Endothelial cell of umbilical vein (primary cell): Measurements from ENCODE around the gene CCNT1. TPM values are rescaled to one million over a fixed set of nuclear protein-coding genes. Genes with fewer than 3 reads are reported as not detected.

Experiments
- BruUV-seq: library from RNA; stranded (reverse); fragments of 400-500 nt; replicated peaks from 2 replicates; lab custom pipeline; 2021; lab: Mats Ljungman, UMichigan
- CTCF ChIA-PET: fragments of 300-600, 350-600 bp; sonication (Branson Sonifier 250); formaldehyde crosslinking; loops from one replicate; lab custom pipeline; 2021; ENCODE audit warnings: antibody characterized with exemption, inconsistent platforms; lab: Charles Lee
- POLR2A ChIA-PET: fragments of 300-600, 350-600 bp; sonication (Branson Sonifier 250); formaldehyde crosslinking; loops from one replicate; lab custom pipeline; 2021; ENCODE audit warnings: antibody characterized with exemption, inconsistent platforms; lab: Charles Lee
- DNase-seq: peaks from one replicate; pipeline ENCODE4 v3.0.0-alpha.2; 2011; ENCODE audit warnings: low read depth, low spot score
- FAIRE-seq: peaks from 2 replicates; lab custom pipeline; 2011; peaks lifted over from hg19 to GRCh38; lab: Jason Lieb, UNC
- H2AFZ ChIP-seq: 2 replicates; pipeline ENCODE4 v1.6.0; 2012; ENCODE audit warnings: low read depth, low read length, control low read depth, inconsistent platforms
- H3K27ac ChIP-seq: 2 replicates; pipeline ENCODE4 v1.5.1; 2011; ENCODE audit warnings: low read depth, mild to moderate bottlenecking, control low read depth, low read length, moderate library complexity; ENCODE audit not compliant: insufficient read depth
- H3K27me3 ChIP-seq, 2 experiments: 2 replicates each; pipeline versions ENCODE4 v1.6.0 to v1.6.1; 2011; ENCODE audit warnings: low read length in 2 of 2, mixed read lengths in 1 of 2; ENCODE audit not compliant: control insufficient read depth in 2 of 2, insufficient read depth in 2 of 2
- H3K36me3 ChIP-seq, 2 experiments: 2 replicates in 1 of 2; 3 replicates in 1 of 2; pipeline ENCODE4 v1.5.1; 2011; ENCODE audit warnings: low read length in 2 of 2, mild to moderate bottlenecking in 1 of 2, moderate library complexity in 1 of 2; ENCODE audit not compliant: control insufficient read depth in 2 of 2, insufficient read depth in 2 of 2; ENCODE audit errors: extremely low read depth in 1 of 2
- H3K4me1 ChIP-seq: 3 replicates; pipeline ENCODE4 v1.5.1; 2011; ENCODE audit warnings: mild to moderate bottlenecking, low read length; ENCODE audit not compliant: control insufficient read depth, insufficient read depth; ENCODE audit errors: extremely low read depth
- H3K4me2 ChIP-seq: 2 replicates; pipeline ENCODE4 v1.6.1; 2011; ENCODE audit warnings: low read length, control low read depth, mixed read lengths; ENCODE audit not compliant: insufficient read depth
- H3K4me3 ChIP-seq, 3 experiments: fragments of 200-600 bp in 1 of 3; sonication (generic), shearing (Covaris generic) in 1 of 3; replicated peaks in 1 of 3; 2 replicates each; pipeline ENCODE4 v1.5.1; 2011 to 2016; ENCODE audit warnings: control low read depth in 3 of 3, low read length in 3 of 3, mild to moderate bottlenecking in 2 of 3, inconsistent platforms in 1 of 3, low read depth in 1 of 3, moderate library complexity in 1 of 3; ENCODE audit not compliant: insufficient read depth in 1 of 3
- H3K79me2 ChIP-seq: 2 replicates; pipeline ENCODE4 v1.6.0; 2012; ENCODE audit warnings: low read length, inconsistent platforms; ENCODE audit not compliant: control insufficient read depth, insufficient read depth
- H3K9ac ChIP-seq: replicated peaks from 2 replicates; pipeline ENCODE3; 2011; ENCODE audit warnings: low read length, control low read depth; ENCODE audit not compliant: insufficient read depth; ENCODE audit errors: extremely low read depth
- H3K9me1 ChIP-seq: replicated peaks from 3 replicates; pipeline ENCODE4 v1.6.0; 2011; ENCODE audit warnings: mild to moderate bottlenecking, low read length; ENCODE audit not compliant: control insufficient read depth, insufficient read depth; ENCODE audit errors: extremely low read depth
- H3K9me3 ChIP-seq: replicated peaks from 2 replicates; pipeline ENCODE4 v1.5.1; 2012; ENCODE audit warnings: low read length, inconsistent platforms; ENCODE audit not compliant: control insufficient read depth, insufficient read depth
- H4K20me1 ChIP-seq: replicated peaks from 2 replicates; pipeline ENCODE3; 2011; ENCODE audit warnings: mild to moderate bottlenecking, low read length; ENCODE audit not compliant: control insufficient read depth, insufficient read depth; ENCODE audit errors: extremely low read depth
- CTCF ChIP-seq, 2 donors: IDR thresholded peaks; 1 replicate in 1 of 2; 2 replicates in 1 of 2; pipeline ENCODE4 v1.5.1; 2011; ENCODE audit warnings: low read length in 2 of 2, mild to moderate bottlenecking in 2 of 2, moderate library complexity in 2 of 2, control low read depth in 1 of 2, inconsistent platforms in 1 of 2, low read depth in 1 of 2; ENCODE audit not compliant: insufficient read depth in 1 of 2; ENCODE audit errors: extremely low read depth in 1 of 2
- EZH2 ChIP-seq: IDR thresholded peaks from 2 replicates; pipeline ENCODE4 v1.6.1; 2012; ENCODE audit warnings: borderline replicate concordance, low read depth, mild to moderate bottlenecking, moderate library complexity, low read length, inconsistent platforms; ENCODE audit not compliant: severe bottlenecking
- FOS ChIP-seq: IDR thresholded peaks from 2 replicates; pipeline ENCODE4 v1.6.1; 2011; ENCODE audit warnings: mild to moderate bottlenecking, low read length, moderate library complexity, borderline replicate concordance; ENCODE audit not compliant: insufficient read depth
- GATA2 ChIP-seq: IDR thresholded peaks from 2 replicates; pipeline ENCODE4 v1.7.0; 2011; ENCODE audit warnings: low read depth, mild to moderate bottlenecking, moderate library complexity, mixed read lengths, low read length; ENCODE audit not compliant: insufficient read length, insufficient read depth
- JUN ChIP-seq: IDR thresholded peaks from 2 replicates; pipeline ENCODE4 v1.6.1; 2011; ENCODE audit warnings: borderline replicate concordance, low read depth; ENCODE audit not compliant: insufficient read length, insufficient read depth
- MAX ChIP-seq: IDR thresholded peaks from 2 replicates; pipeline ENCODE4 v1.6.1; 2011; ENCODE audit not compliant: insufficient read depth, insufficient read length
- MYC ChIP-seq: IDR thresholded peaks from one replicate; pipeline ENCODE4 v1.6.1; 2011; ENCODE audit warnings: mild to moderate bottlenecking, low read depth, low read length
- POLR2A ChIP-seq: IDR thresholded peaks from 2 replicates; pipeline ENCODE4 v1.6.1; 2012; ENCODE audit warnings: low read depth, mild to moderate bottlenecking, control low read depth, low read length
- POLR2AphosphoS5 ChIP-seq: IDR thresholded peaks from 2 replicates; pipeline ENCODE4 v1.6.1; 2012; ENCODE audit warnings: low read depth, mild to moderate bottlenecking, control low read depth, low read length, moderate library complexity; ENCODE audit not compliant: insufficient read depth
- dilution Hi-C: fragments of 300-500 bp; cut with MboI; formaldehyde crosslinking; loops from one replicate; pipeline ENCODE4 v1.15.0; 2019; ENCODE audit warnings: low sequenced_read_pairs; ENCODE audit not compliant: extremely low pct_ligation_motif_present
- intact Hi-C: fragments of 100-400 bp; cut with micrococcal nuclease; formaldehyde crosslinking; loops from one replicate; pipeline ENCODE4 v1.10.0; 2022
- polyA plus RNA-seq, 4 experiments: library from polyadenylated mRNA; depleted of rRNA in 3 of 4; stranded (reverse) in 3 of 4; unstranded in 1 of 4; fragments of >200 nt; gene quantifications; 2 replicates each; pipeline versions ENCODE4 v1.2.1 to v1.2.3, GENCODE V29; 2011 to 2012; ENCODE audit warnings: missing spikeins in 1 of 4
- total RNA-seq: library from RNA; stranded (reverse); gene quantifications from 2 replicates; pipeline ENCODE4 v1.2.3, GENCODE V29; 2021

The CCNT1 gene
- total and polyA plus RNA-seq, 2 donors (not counting 3 experiments of a cell fraction or from before 2014, with no cell fraction given): 10.6 to 33.0 TPM

GRCh38 chr12:48686037-48686595, 30.4 kb downstream of the CCNT1 start:
- H3K36me3 ChIP-seq: no peaks in the 10 kb centered on the region
- DNase-seq (no peak), FAIRE-seq (no peak)
- H3K4me3 ChIP-seq: no peak overlapping the region
- H3K4me1 ChIP-seq: peaks cover under 1% of the 10 kb centered on the region
- no peaks in the 10 kb centered on the region for H3K27me3 ChIP-seq
- TF ChIP-seq MYC (no peak), POLR2AphosphoS5 (no peak), MAX (no peak), POLR2A (no peak), CTCF (IDR thresholded peaks at IDR 0.05; ENCODE audit: extremely low read depth in 1 of 2, insufficient read depth in 1 of 2, low read depth in 1 of 2, low read length in 2 of 2) (no peak), FOS (no peak), JUN (no peak), EZH2 (no peak), GATA2 (no peak)
- dilution Hi-C loops: no loop called here
- H3K9me1 ChIP-seq: no peaks in the 10 kb centered on the region
- peaks cover 4% of the 10 kb centered on the region for H4K20me1 ChIP-seq
- H3K4me2 ChIP-seq: no peak overlapping the region
- no peak overlapping the region for H3K27ac ChIP-seq
- no peaks in the 10 kb centered on the region for H3K9me3 ChIP-seq
- H2AFZ ChIP-seq: no peak overlapping the region
- ChIA-PET CTCF (interaction anchor here (1.0 kb wide), 1 partner anchor 9 kb away, joined by 3 read pairs; no protein-coding TSS in a partner anchor), POLR2A (no interaction called here)
- H3K79me2 ChIP-seq: peaks cover 11% of the 10 kb centered on the region
- intact Hi-C loops: no loop called here
- BruUV-seq: no TSS peak
- H3K9ac ChIP-seq: no peak overlapping the region
